HG03064 (cell line): ENCODE results near the gene PACS2.
"Not testable (repeated sequence)": the region's sequence is repeated elsewhere in the genome, so short reads cannot be mapped to it uniquely, and the experiment has no call there.

Experiments used
- ATAC-seq: cut with Tn5 transposase; IDR thresholded peaks from one replicate; pipeline ENCODE4 v1.9.1; 2021; ENCODE audit warnings: low read depth; ENCODE audit not compliant: unreplicated experiment

The PACS2 gene

GRCh38 chr14:105348169-105348944 is 33.8 kb downstream of the PACS2 start:
- ATAC-seq = no peak

GRCh38 chr14:105348945-105349699 is 34.6 kb downstream of the PACS2 start:
- ATAC-seq = no peak

- no peak for ATAC-seq
These were observed 35.4 kb downstream of the PACS2 start for GRCh38 chr14:105349992-105350391.

DNA sequence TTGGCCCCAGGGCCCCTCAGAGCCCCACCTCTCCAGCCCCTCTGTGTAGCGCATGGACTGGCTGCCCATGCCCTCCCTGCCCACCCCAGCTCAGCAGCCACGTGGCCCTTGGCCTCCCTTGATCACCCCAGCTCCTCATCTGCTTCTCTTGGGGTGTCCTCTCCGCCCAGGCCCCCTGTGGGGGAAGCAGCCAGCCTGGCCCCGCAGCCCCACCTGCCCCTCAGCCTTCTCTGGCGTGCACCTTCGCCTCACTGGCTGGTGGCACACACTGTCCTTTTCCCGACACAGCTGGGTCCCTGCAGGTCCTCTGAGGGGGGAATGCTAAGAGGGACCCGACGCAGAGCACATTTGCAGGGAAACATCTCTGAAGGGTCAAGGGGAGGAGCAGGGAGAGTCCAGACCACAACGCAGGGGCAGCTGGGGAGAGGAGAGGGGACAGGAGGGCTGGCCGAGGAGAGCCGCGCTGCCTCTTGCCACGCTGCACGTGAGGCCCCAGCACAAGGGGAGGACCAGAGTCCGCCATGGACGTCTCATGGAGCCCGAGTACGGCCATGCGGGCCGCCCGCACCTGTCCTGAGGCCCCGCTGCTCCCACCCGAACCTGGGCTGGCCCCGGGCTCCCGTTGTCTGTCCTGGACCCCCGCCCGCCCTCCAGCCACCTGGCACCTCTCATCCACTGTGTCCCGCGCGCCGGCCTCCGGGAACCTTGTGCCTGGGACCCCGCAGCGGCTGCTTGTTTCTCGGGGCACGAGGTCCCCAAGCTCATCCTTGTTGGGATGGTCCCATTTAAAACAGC is 36.1 kb downstream of the PACS2 start:
- no peak for ATAC-seq

DNA sequence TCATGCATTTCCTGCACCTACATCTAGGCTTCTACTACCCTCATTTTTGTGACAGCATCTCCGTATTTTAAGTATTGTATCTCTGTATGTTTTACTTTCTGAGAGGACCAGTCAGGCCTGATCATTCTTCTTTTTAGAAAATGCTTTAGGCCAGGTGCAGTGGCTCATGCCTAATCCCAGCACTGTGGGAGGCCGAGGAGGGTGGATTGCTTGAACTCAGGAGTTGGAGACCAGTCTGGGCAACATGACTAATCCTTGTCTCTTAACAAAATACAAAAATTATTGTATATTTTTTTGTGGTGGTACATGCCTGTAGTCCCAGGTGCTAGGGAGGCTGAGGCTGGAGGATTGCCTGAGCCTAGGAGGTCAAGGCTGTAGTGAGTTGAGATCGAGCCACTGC is 36.9 kb downstream of the PACS2 start:
- ATAC-seq = no peak

GRCh38 chr14:105351920-105352851 is 37.6 kb downstream of the PACS2 start:
- ATAC-seq = no peak

DNA sequence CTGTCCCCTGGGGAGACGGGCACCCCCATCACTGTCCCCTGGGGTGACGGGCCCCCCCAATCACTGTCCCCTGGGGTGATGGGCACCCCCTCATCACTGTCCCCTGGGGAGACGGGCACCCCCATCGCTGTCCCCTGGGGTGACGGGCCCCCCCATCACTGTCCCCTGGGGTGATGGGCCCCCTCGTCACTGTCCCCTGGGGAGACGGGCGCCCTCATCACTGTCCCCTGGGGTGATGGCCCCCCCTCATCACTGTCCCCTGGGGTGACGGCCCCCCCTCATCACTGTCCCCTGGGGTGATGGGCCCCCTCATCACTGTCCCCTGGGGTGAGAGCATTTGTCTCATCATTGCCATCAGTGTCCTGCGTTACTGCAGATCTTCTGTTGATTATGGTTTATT is 38.6 kb downstream of the PACS2 start:
- ATAC-seq = no peak

DNA sequence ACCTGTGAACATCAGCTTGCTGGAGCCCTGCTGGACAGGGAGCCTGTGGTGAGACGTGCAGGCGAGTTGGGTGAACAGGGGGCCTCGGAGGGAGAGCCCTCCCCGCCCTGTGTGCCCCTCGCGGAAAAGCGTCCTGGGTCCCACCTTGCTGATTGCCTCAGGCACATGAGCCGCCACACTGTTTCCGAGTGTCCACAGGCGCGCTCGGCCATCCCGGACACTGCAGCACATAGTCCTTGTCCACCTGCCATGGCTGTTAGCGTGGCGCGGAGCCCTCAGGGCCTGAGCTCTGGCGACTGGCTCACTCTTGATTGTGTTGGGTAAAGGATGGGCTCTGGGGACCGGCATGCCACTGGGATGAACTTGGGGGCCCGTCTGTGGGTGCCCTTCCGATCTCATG is 40.0 kb downstream of the PACS2 start:
- no peak for ATAC-seq

GRCh38 chr14:105355049-105355575 is 40.6 kb downstream of the PACS2 start:
- ATAC-seq = no peak

DNA sequence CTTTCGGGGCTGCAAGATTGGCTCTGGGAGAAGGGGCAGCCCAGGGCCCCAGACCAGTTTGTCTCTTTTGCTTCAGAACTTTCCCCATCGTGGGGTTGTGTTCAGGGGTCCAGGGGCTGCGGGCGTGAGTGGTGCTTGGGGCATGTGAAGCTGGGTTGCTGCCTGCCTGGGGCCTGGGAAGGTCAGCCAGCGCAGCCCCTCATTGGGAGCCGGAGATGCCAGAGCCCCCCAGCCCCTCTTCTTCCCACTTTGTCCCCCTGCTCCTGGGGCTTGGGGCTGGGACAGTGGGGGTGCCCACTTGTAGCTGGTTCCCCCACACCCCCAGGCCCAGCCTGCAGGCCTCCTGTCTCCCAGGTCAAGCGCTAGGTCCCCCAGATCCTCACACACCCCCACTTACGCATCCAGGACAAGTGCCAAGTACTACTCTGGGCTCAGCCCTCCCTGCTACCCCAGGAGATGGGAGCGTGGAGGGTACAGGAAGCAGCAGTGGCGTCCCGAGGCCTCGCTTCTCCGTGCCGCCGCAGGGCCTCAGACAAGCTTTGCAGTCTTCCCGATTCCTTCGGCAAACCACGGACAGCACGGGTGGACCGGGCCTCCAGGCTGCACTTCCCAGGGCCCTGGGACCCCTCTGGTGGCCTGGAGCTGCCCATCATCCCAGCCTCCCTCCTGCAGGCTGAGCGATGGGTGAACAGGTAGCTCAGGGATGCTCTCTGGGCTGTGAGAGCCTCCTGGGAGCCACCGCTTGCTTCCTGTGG is 41.5 kb downstream of the PACS2 start:
- no peak for ATAC-seq

DNA sequence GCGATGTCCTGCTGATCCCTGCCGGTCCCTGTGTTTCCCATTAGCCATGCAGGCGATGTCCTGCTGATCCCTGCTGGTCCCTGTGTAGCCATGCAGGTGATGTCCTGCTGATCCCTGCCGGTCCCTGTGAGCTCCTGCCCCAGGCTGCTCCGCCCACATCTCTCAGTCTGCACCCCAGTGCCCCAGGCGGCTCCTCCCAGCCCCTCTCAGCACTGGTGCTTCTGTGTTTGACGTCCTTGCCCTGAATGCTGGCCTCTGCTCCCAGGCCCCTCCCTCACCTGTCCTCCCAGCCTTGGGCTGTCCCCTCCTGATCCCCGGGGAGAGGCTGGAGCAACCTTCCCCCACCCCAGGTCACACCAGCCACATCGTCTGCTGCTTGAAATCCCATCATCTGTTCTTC is 42.4 kb downstream of the PACS2 start:
- no peak for ATAC-seq

- ATAC-seq = no peak
These were observed 43.1 kb downstream of the PACS2 start for GRCh38 chr14:105357626-105358025.

DNA sequence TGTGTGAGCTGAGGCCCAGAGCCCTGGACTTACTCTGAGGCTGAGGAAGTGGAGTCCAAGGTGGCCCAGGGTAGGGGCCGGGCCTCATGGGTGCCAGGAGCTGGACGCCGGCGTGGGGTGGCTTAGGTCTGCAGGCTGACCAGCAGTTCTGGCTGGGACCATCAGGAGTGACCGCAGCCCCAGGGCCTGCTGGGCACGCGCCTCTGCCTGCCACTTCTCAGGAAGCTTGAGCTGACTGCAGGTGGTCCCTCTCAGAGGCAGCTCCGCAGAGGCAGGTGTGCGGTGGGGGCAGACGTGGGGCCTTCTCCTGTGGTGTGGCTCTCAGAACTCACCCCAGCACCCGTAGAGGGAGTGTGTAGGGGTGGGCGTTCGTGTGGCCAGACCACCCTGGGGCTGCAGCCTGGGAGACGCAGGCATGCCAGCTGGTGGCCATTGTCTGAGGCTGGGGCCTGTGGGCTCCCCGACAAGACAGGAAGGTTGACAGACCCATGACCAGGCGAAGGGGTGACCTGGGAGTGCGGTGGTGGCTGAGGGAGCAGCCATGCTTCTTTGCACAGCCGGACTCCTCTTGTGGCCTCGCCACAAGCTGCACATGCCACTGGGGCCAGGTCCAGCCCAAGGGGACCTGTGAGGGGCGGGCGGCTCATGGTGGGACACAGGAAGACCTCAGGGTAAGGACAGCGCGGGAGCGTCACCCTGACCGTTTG is 43.7 kb downstream of the PACS2 start:
- ATAC-seq = no peak

- no peak for ATAC-seq
These were observed 44.4 kb downstream of the PACS2 start for GRCh38 chr14:105358943-105359342.

- not testable (repeated sequence) for ATAC-seq
These were observed 46.9 kb downstream of the PACS2 start for GRCh38 chr14:105361412-105361811.

- ATAC-seq = no peak
These were observed 49.5 kb downstream of the PACS2 start for GRCh38 chr14:105363847-105364708.

DNA sequence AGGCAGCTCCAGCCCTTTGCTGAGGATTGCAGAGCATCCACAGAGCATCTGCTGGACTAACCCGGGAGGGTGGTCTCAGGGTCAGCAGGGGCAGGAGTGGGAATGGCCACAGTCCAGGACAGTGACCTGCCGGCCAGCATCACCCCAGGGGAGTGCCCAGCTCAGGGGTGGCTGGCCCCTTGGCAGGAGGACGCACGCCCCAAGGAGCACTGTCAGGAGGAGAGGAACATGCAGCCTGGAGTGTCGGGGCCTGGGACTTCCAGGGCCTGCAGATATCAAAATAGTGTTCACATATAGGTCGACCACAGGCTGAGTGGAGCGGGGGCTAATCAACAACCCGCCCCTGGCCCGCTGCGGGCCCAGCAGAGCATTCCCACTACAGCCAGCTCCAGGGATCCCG is 50.6 kb downstream of the PACS2 start:
- ATAC-seq = no peak

DNA sequence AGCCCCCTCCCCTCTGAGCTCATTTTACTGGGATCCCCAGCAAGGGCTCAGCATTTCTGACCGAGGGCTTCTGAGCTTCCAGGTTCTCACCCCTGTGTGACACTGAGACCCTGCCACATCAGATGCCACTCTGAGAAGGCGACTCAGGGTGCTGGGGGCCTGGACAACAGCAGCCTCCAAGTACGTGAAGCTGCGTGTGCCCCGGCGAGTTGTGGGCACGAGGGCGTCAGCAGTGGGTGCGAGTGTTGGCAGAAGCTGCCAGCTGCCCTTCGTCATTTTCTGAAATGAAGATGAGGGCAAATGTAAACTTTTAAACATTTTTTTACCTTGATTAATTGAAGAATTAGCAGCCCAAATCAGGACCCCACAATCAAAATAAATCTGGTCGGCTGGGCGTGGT is 51.1 kb downstream of the PACS2 start:
- ATAC-seq = no peak
